GM23248 (cell line): ENCODE measurements around the gene NOS1AP.
A peak's percentile ranks its signal among the peaks of the same experiment; 100 is the strongest.

Experiments
- EZH2 ChIP-seq: fragments of 200-600 bp; sonication (generic); IDR thresholded peaks from 2 replicates; pipeline ENCODE4 v1.6.1; 2018; ENCODE audit warnings: antibody characterized with exemption, mild to moderate bottlenecking; ENCODE audit not compliant: insufficient read depth, poor library complexity, severe bottlenecking
- EZH2phosphoT487 ChIP-seq: fragments of 200-600 bp; sonication (generic); IDR thresholded peaks from 2 replicates; pipeline ENCODE4 v1.6.1; 2018; ENCODE audit warnings: antibody characterized with exemption, moderate library complexity, mild to moderate bottlenecking, low read depth; ENCODE audit not compliant: insufficient read depth

DNA sequence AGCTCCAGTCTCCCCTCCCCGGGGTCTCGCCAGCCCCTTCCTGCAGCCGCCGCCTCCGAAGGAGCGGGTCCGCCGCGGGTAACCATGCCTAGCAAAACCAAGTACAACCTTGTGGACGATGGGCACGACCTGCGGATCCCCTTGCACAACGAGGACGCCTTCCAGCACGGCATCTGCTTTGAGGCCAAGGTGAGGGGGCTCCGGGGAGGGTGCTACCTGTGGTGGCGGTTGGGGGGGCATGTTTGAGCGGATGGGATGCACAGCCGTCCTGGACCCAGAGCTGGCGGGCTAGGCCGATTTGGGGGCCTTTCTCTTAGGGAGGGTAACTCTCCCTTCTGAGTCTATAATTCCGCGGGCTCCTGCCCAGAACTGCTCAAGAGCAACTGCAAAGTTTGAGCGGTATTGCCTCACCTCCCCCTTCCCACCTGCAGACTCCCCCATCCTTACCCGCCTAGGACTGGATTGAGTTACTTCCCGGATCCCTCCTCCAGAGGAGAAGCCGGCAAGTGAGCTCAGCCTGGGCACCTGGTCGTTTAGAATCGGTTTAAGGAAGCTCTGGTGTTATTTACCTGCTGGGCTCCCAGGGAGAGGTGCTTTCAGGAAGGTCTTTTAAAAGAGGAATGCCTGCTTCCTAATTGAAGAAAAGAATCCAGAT, 730 bp downstream of the NOS1AP start:
- TF ChIP-seq EZH2 (peak; percentile 41), EZH2phosphoT487 (no peak)
